Uterus (tissue), 2 donors: ENCODE data around the gene SSR4.

ENCODE experiments used
- POLR2A ChIP-seq, 2 donors: fragments of 450-650 bp; IDR thresholded peaks; one replicate each; pipeline ENCODE4 v1.6.1; 2016; ENCODE audit warnings: antibody characterized with exemption in 2 of 2, mild to moderate bottlenecking in 1 of 2, moderate library complexity in 1 of 2
- TF ChIP-seq, protein P1 (sequence below), 4 experiments: fragments of 200-600 bp in 2 of 4; fragments of 450-650 bp in 2 of 4; sonication (generic) in 2 of 4; IDR thresholded peaks; one replicate each; pipeline ENCODE4 v1.5.1; 2016 to 2019; ENCODE audit warnings: antibody characterized with exemption in 4 of 4, mild to moderate bottlenecking in 2 of 4, moderate library complexity in 1 of 4

DNA sequence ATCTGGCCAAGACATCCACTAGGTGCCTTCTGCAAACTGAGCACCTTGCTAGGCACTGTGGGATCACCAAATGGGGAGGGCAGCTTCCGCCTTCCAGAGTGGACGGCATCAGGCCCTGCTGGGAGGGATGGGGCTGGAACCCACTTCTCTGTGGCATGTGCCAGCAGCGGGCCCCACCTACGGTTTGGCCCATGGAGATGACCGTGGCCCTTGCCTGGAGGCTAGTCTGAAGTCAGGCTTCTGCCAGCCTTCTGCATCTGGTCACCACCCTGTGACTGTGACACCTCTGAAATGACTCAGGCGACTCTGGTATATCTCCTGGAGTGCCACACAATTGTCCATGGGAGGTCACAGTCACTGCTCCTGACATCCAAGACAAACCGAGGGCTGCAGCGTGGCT lies 7.2 kb downstream of the SSR4 start:
- TF ChIP-seq, protein P1, sequence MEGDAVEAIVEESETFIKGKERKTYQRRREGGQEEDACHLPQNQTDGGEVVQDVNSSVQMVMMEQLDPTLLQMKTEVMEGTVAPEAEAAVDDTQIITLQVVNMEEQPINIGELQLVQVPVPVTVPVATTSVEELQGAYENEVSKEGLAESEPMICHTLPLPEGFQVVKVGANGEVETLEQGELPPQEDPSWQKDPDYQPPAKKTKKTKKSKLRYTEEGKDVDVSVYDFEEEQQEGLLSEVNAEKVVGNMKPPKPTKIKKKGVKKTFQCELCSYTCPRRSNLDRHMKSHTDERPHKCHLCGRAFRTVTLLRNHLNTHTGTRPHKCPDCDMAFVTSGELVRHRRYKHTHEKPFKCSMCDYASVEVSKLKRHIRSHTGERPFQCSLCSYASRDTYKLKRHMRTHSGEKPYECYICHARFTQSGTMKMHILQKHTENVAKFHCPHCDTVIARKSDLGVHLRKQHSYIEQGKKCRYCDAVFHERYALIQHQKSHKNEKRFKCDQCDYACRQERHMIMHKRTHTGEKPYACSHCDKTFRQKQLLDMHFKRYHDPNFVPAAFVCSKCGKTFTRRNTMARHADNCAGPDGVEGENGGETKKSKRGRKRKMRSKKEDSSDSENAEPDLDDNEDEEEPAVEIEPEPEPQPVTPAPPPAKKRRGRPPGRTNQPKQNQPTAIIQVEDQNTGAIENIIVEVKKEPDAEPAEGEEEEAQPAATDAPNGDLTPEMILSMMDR (IDR thresholded peaks at IDR 0.05) = no peak
- no peak for TF ChIP-seq POLR2A (IDR thresholded peaks at IDR 0.05)
